ENCODE results near the gene PHLDA3. TPM values are rescaled to one million over a fixed set of nuclear protein-coding genes. Genes with fewer than 3 reads are reported as not detected.
A peak's percentile ranks its signal among the peaks of the same experiment; 100 is the strongest.

Gene PHLDA3
- total and polyA plus RNA-seq, 2 of the 4 experiments (the other 2 are of a cell fraction), result 41.6 to 102 TPM

DNA sequence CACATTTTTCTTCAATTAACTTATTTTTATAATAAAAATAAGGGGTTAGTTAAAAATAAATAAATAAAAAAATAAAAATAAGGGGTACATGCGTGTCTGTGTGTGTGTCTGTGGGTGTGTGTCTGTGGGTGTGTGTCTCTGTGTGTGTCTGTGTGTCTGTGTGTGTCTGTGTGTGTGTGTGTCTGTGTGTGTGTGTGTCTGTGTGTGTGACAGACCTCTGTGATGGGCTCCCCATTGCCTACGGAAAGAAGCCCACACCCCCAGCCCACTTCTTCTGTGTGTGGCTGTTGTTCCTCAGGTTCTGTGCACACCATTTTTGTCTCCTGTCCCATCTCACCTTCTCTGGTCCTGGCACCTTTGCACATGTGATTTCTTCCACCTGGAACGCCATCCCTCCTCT lies 9.9 kb downstream of the PHLDA3 start:
- dilution Hi-C loops (cut with HindIII; ENCODE audit: low sequenced_read_pairs, unreplicated experiment) (no loop called here), in situ Hi-C loops (cut with MboI; ENCODE audit: low sequenced_read_pairs) (no loop called here), intact Hi-C loops (cut with micrococcal nuclease) (no loop called here)
- no peak overlapping the region for H3K56ac ChIP-seq (ENCODE audit: extremely low read depth, insufficient read depth, low read length)
- H4K20me1 ChIP-seq (ENCODE audit: insufficient read depth, low read length), result peaks cover 15% of the 10 kb centered on the region; the same call in 1 of the 2 replicates
- no peak overlapping the region for H2AFZ ChIP-seq (replicated peaks; ENCODE audit: low read length, poor library complexity)
- peak overlapping the region; percentile 26 for H4K91ac ChIP-seq (ENCODE audit: insufficient read depth, low read depth, low read length)
- TF ChIP-seq MXI1 (IDR thresholded peaks at IDR 0.05; ENCODE audit: borderline replicate concordance, low read depth, low read length) (no peak), RAD21 (IDR thresholded peaks at IDR 0.05; ENCODE audit: low read length) (no peak), POLR2A (IDR thresholded peaks at IDR 0.05; ENCODE audit: low read depth, low read length) (no peak), CEBPB (IDR thresholded peaks at IDR 0.05; ENCODE audit: low read depth, low read length) (no peak), BHLHE40 (IDR thresholded peaks at IDR 0.05; ENCODE audit: low read depth, low read length) (no peak), FOS (IDR thresholded peaks at IDR 0.05; ENCODE audit: low read depth, low read length) (no peak), CTCF (conservative IDR thresholded peaks at IDR 0.05; ENCODE audit: low read depth, low read length) (no peak), ELK1 (IDR thresholded peaks at IDR 0.05; ENCODE audit: borderline replicate concordance, low read depth, low read length) (no peak), MAFK (IDR thresholded peaks at IDR 0.05; ENCODE audit: low read depth, low read length) (no peak), SMC3 (IDR thresholded peaks at IDR 0.05; ENCODE audit: low read depth, low read length) (no peak), RCOR1 (IDR thresholded peaks at IDR 0.05; ENCODE audit: insufficient replicate concordance, low read length) (no peak), RFX5 (IDR thresholded peaks at IDR 0.05; ENCODE audit: low read depth, low read length) (no peak), NFE2L2 (IDR thresholded peaks at IDR 0.05; ENCODE audit: low read depth, low read length) (no peak)
- TF ChIP-seq, protein P1, sequence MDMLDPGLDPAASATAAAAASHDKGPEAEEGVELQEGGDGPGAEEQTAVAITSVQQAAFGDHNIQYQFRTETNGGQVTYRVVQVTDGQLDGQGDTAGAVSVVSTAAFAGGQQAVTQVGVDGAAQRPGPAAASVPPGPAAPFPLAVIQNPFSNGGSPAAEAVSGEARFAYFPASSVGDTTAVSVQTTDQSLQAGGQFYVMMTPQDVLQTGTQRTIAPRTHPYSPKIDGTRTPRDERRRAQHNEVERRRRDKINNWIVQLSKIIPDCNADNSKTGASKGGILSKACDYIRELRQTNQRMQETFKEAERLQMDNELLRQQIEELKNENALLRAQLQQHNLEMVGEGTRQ (IDR thresholded peaks at IDR 0.05; ENCODE audit: low read depth, low read length), result no peak
- H4K8ac ChIP-seq (ENCODE audit: low read depth in 2 of 2, low read length in 2 of 2), result no peak overlapping the region
- H3K14ac ChIP-seq (replicated peaks; ENCODE audit: low read depth, low read length), result peak overlapping the region; percentile 39; the same call in 1 of the 2 replicates
- peak overlapping the region; percentile 25; the same call in 1 of the 3 replicates for H2BK15ac ChIP-seq (ENCODE audit: low read depth, low read length)
- H2BK120ac ChIP-seq (ENCODE audit: low read depth, low read length), result peak overlapping the region; percentile 1; the same call in 1 of the 2 replicates
- peak overlapping the region; percentile 65 for H2AK5ac ChIP-seq (ENCODE audit: low read depth, low read length)
- no peaks in the 10 kb centered on the region for H3K9me3 ChIP-seq (ENCODE audit: control insufficient read depth, insufficient read depth, low read length)
- no peak overlapping the region for H2AK9ac ChIP-seq (replicated peaks; ENCODE audit: low read depth, low read length, poor library complexity)
- no peak for ATAC-seq (ENCODE audit: low read depth)
- H3K23ac ChIP-seq (ENCODE audit: low read depth, low read length), result no peak overlapping the region
- H3K36me3 ChIP-seq (ENCODE audit: control insufficient read depth, insufficient read depth, low read length), result peaks cover under 1% of the 10 kb centered on the region; the same call in 1 of the 2 replicates
- CTCF ChIA-PET, result no interaction called here
- H3K4me1 ChIP-seq (ENCODE audit: control insufficient read depth, insufficient read depth, low read length), result peaks cover 41% of the 10 kb centered on the region
- H3K79me1 ChIP-seq (ENCODE audit: low read depth in 1 of 2, low read length in 2 of 2), result peaks cover 9 to 45% of the 10 kb centered on the region in 2 experiments; a peak in 2 of 4 replicates
- peaks cover 30% of the 10 kb centered on the region for H3K9me1 ChIP-seq (ENCODE audit: insufficient read depth, low read length)
- H2BK20ac ChIP-seq (ENCODE audit: low read depth, low read length), result no peak overlapping the region
- no peak overlapping the region for H3K4me2 ChIP-seq (ENCODE audit: low read depth, low read length)
- no peak overlapping the region for H2BK5ac ChIP-seq (ENCODE audit: low read depth, low read length, poor library complexity, severe bottlenecking)
- no peak overlapping the region for H3K4me3 ChIP-seq (ENCODE audit: insufficient read depth, low read depth, low read length)
- no peak overlapping the region for H3K27ac ChIP-seq (ENCODE audit: insufficient read depth, low read length)
- no peak overlapping the region for H3K18ac ChIP-seq (ENCODE audit: low read depth, low read length)
- H4K5ac ChIP-seq (ENCODE audit: low read depth, low read length), result no peak overlapping the region
- H3K27me3 ChIP-seq (ENCODE audit: control insufficient read depth, insufficient read depth, low read length), result no peaks in the 10 kb centered on the region
- H3K4ac ChIP-seq (ENCODE audit: low read depth, low read length), result peak overlapping the region; percentile 54
- 80% methylated on average over 1 of the region's 3 CpGs; no CpG with 5 or more reads in 1 of the 2 experiments for WGBS, 2 experiments (ENCODE audit: extremely low coverage in 2 of 2, insufficient read length in 1 of 2)
- no peak for DNase-seq
- no TSS peak for BruUV-seq (replicated peaks)
- POLR2A ChIA-PET (ENCODE audit: unreplicated experiment), result no interaction called here
- no peak overlapping the region for H3K9ac ChIP-seq (ENCODE audit: low read depth, low read length)
